Activated CD4-positive, alpha-beta T cell treated with anti-CD3 and anti-CD28 coated beads, Interleukin-2, amount 50 U/mL, for 4 hours (primary cell): ENCODE data around the gene ANKS1A.
"Not testable (repeated sequence)": the region's sequence is repeated elsewhere in the genome, so short reads cannot be mapped to it uniquely, and the experiment has no call there.

Experiments
- DNase-seq, 2 experiments: peaks; one replicate each; pipeline ENCODE4 v3.0.0-alpha.2; 2020

ANKS1A gene

DNA sequence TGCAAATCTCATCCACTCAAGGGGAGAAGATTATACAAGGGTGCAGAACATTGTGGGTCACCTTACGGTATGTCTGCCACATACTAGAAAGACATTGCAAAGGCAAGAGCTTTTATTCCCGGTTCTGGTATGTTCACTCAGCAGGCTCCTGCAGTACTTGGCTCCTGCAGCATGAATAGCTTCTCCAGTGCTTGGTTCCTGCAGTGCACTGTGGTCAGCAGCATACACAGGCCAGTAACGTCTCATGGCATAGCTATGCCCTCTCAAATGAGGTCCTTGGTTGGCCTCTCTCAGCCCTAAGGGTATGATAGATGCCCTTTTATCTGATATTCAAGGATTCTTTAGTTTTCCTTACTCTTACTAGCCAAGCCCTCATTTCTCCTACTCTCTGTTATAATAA is 239.4 kb downstream of the ANKS1A start:
- DNase-seq: no peak

DNA sequence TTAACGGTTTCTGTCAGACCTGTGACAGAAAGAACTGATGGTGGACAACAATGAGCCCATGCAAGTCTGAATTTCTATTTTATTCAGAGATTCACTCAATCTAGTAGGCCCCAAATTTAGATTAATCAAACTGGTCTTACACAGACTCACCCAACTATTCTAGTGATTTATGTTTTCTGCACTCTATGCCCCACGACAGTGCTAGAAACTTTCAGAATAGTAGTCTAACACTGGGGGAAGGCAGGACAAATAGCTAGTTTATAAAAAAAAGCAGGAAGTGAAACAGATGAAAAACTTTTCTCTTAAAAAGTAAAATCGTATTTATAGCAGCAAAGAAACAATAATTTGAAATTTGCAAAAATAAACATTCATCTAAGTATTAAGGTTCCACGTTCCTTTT is 247.1 kb downstream of the ANKS1A start:
- no peak for DNase-seq

GRCh38 chr6:35138191-35138590 is 249.1 kb downstream of the ANKS1A start:
- DNase-seq: not testable (repeated sequence)

- no peak for DNase-seq
Observed at GRCh38 chr6:35139470-35139869, 250.4 kb downstream of the ANKS1A start.

- peak; percentile 17 to 25 for DNase-seq
Observed at GRCh38 chr6:35139924-35140638, 251.0 kb downstream of the ANKS1A start.

GRCh38 chr6:35140639-35141006 is 251.6 kb downstream of the ANKS1A start:
- no peak for DNase-seq
